ENCODE results near the gene METTL16. TPM values are rescaled to one million over a fixed set of nuclear protein-coding genes. Genes with fewer than 3 reads are reported as not detected.
A peak's percentile ranks its signal among the peaks of the same experiment; 100 is the strongest.

METTL16 gene
- total and polyA plus RNA-seq, 7 donors, result 11.2 to 33.0 (median 23.5) TPM

- Histone ChIP-seq H3K27me3 (ENCODE audit: insufficient read depth in 3 of 3, low read length in 2 of 3) (no peaks in the 10 kb centered on the region), H3K4me3 (peak overlapping the region; percentile 98), H3K36me3 (ENCODE audit: insufficient read depth in 1 of 2, low read depth in 1 of 2) (no peaks in the 10 kb centered on the region), H3K9me3 (no peaks in the 10 kb centered on the region), H3K27ac (peak overlapping the region; percentile 100), H3K4me1 (peaks cover 58% of the 10 kb centered on the region)
- WGBS, 3 donors, result 0 to 1% (median 0%) methylated on average over 35 to 43 of the region's 43 CpGs
- peak in 2 of 4 donors; percentile 2 for ATAC-seq
- TF ChIP-seq CTCF (IDR thresholded peaks at IDR 0.05), result no peak
- DNase-seq, result peak; percentile 64 to 78
- intact Hi-C loops (cut with DNase I), result no loop called here
Observed at GRCh38 chr17:2400474-2400866, 111.2 kb downstream of the METTL16 start.

- Histone ChIP-seq H3K27me3 (ENCODE audit: insufficient read depth in 3 of 3, low read length in 2 of 3) (no peaks in the 10 kb centered on the region), H3K36me3 (ENCODE audit: insufficient read depth in 1 of 2, low read depth in 1 of 2) (no peaks in the 10 kb centered on the region), H3K4me1 (peaks cover 60% of the 10 kb centered on the region), H3K9me3 (no peaks in the 10 kb centered on the region), H3K27ac (peak overlapping the region; percentile 100), H3K4me3 (peak overlapping the region; percentile 98)
- intact Hi-C loops (cut with DNase I), result no loop called here
- 0 to 1% (median 0%) methylated on average over 66 to 82 of the region's 82 CpGs for WGBS, 3 donors
- DNase-seq, result peak; percentile 98
- TF ChIP-seq CTCF (IDR thresholded peaks at IDR 0.05), result no peak
- peak; percentile 70 to 75 (median 72) for ATAC-seq
Observed at GRCh38 chr17:2399572-2400473, 111.9 kb downstream of the METTL16 start.

- intact Hi-C loops (cut with DNase I), result no loop called here
Observed at GRCh38 chr17:2398655-2399571, 112.8 kb downstream of the METTL16 start.

GRCh38 chr17:2398182-2398581, 113.5 kb downstream of the METTL16 start:
- intact Hi-C loops (cut with DNase I), result no loop called here

More at GRCh38 chr17:2398655-2399571, 112.8 kb downstream of the METTL16 start:
- H3K4me3 ChIP-seq, result peak overlapping the region; percentile 98
- H3K36me3 ChIP-seq (ENCODE audit: insufficient read depth in 1 of 2, low read depth in 1 of 2), result no peaks in the 10 kb centered on the region
- no peaks in the 10 kb centered on the region for H3K27me3 ChIP-seq (ENCODE audit: insufficient read depth in 3 of 3, low read length in 2 of 3)
- no peak for TF ChIP-seq CTCF (IDR thresholded peaks at IDR 0.05)
- no peaks in the 10 kb centered on the region for H3K9me3 ChIP-seq
- peak overlapping the region; percentile 100 for H3K27ac ChIP-seq
- ATAC-seq (peak in 3 of 4 donors; percentile 23 to 32 (median 30)), DNase-seq (peak; percentile 66 to 81)
- peaks cover 61% of the 10 kb centered on the region for H3K4me1 ChIP-seq
- WGBS, 3 donors, result 12 to 16% (median 13%) methylated on average over 43 to 55 of the region's 55 CpGs

More at GRCh38 chr17:2398182-2398581, 113.5 kb downstream of the METTL16 start:
- DNase-seq (no peak), ATAC-seq (no peak)
- WGBS, 3 donors, result 69 to 85% (median 75%) methylated on average over 10 of the region's 10 CpGs
- no peak for TF ChIP-seq CTCF (IDR thresholded peaks at IDR 0.05)
- H3K4me3 ChIP-seq, result peak overlapping the region; percentile 98
- no peaks in the 10 kb centered on the region for H3K36me3 ChIP-seq (ENCODE audit: insufficient read depth in 1 of 2, low read depth in 1 of 2)
- H3K27ac ChIP-seq, result peak overlapping the region; percentile 100
- peaks cover 54% of the 10 kb centered on the region for H3K4me1 ChIP-seq
- H3K27me3 ChIP-seq (ENCODE audit: insufficient read depth in 3 of 3, low read length in 2 of 3), result no peaks in the 10 kb centered on the region
- no peaks in the 10 kb centered on the region for H3K9me3 ChIP-seq

Data from psoas muscle (tissue), 8 donors.